ENCODE measurements around the gene NBPF3. TPM values are rescaled to one million over a fixed set of nuclear protein-coding genes. Genes with fewer than 3 reads are reported as not detected.

NBPF3 gene
- total and polyA plus RNA-seq, 4 donors: 1.4 to 4.0 (median 1.7) TPM

GRCh38 chr1:21510113-21510493, 70.2 kb downstream of the NBPF3 start (continued):
- TF ChIP-seq REST (IDR thresholded peaks at IDR 0.05) (no peak), SP1 (IDR thresholded peaks at IDR 0.05) (no peak)
- TF ChIP-seq, protein P1, sequence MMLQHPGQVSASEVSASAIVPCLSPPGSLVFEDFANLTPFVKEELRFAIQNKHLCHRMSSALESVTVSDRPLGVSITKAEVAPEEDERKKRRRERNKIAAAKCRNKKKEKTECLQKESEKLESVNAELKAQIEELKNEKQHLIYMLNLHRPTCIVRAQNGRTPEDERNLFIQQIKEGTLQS (IDR thresholded peaks at IDR 0.05): no peak

GRCh38 chr1:21510885-21511578, 71.1 kb downstream of the NBPF3 start:
- no peaks in the 10 kb centered on the region for H3K9me3 ChIP-seq (ENCODE audit: control insufficient read depth in 4 of 4, low read length in 3 of 4)
- 87% methylated on average over 9 of the region's 9 CpGs for WGBS
- no peak overlapping the region for H3K9ac ChIP-seq (ENCODE audit: low read depth in 1 of 2, low read length in 2 of 2)
- peaks cover 0 to 10% (median 2%) of the 10 kb centered on the region in 4 donors for H3K4me1 ChIP-seq (ENCODE audit: control insufficient read depth in 4 of 4, insufficient read depth in 4 of 4, low read length in 3 of 4)
- DNase-seq (ENCODE audit: low spot score): no peak
- H3K36me3 ChIP-seq (ENCODE audit: control insufficient read depth in 4 of 4, insufficient read depth in 3 of 4, low read depth in 1 of 4, low read length in 3 of 4): no peaks in the 10 kb centered on the region
- no peak overlapping the region for H3K4me3 ChIP-seq (ENCODE audit: low read depth in 1 of 3, low read length in 3 of 3)
- TF ChIP-seq GABPA (IDR thresholded peaks at IDR 0.05 in 1 of 2, conservative IDR thresholded peaks at IDR 0.05 in 1 of 2) (no peak), RAD21 (IDR thresholded peaks at IDR 0.05) (peak in 1 of 2 donors; percentile 38)
- peaks cover 0 to 3% (median 0%) of the 10 kb centered on the region in 4 donors for H3K27me3 ChIP-seq (ENCODE audit: control insufficient read depth in 4 of 4, insufficient read depth in 4 of 4, low read length in 3 of 4)
- H3K27ac ChIP-seq (ENCODE audit: low read depth in 1 of 2, low read length in 2 of 2): no peak overlapping the region

- Histone ChIP-seq H3K4me3 (ENCODE audit: low read depth in 1 of 3, low read length in 3 of 3) (no peak overlapping the region), H3K9ac (ENCODE audit: low read depth in 1 of 2, low read length in 2 of 2) (no peak overlapping the region), H3K27ac (ENCODE audit: low read depth in 1 of 2, low read length in 2 of 2) (no peak overlapping the region), H3K27me3 (ENCODE audit: control insufficient read depth in 4 of 4, insufficient read depth in 4 of 4, low read length in 3 of 4) (peaks cover 0 to 3% (median 0%) of the 10 kb centered on the region in 4 donors), H3K36me3 (ENCODE audit: control insufficient read depth in 4 of 4, insufficient read depth in 3 of 4, low read depth in 1 of 4, low read length in 3 of 4) (no peaks in the 10 kb centered on the region), H3K9me3 (ENCODE audit: control insufficient read depth in 4 of 4, low read length in 3 of 4) (no peaks in the 10 kb centered on the region), H3K4me1 (ENCODE audit: control insufficient read depth in 4 of 4, insufficient read depth in 4 of 4, low read length in 3 of 4) (peaks cover 0 to 10% (median 2%) of the 10 kb centered on the region in 4 donors)
- TF ChIP-seq NR2F2 (IDR thresholded peaks at IDR 0.05) (peak; percentile 41), FOXA2 (IDR thresholded peaks at IDR 0.05) (no peak)
- WGBS: 80% methylated on average over 11 of the region's 11 CpGs
- no peak for DNase-seq (ENCODE audit: low spot score)
Measured at GRCh38 chr1:21511579-21512522, 71.9 kb downstream of the NBPF3 start.

- WGBS: 83% methylated on average over 5 of the region's 5 CpGs
- Histone ChIP-seq H3K27ac (ENCODE audit: low read depth in 1 of 2, low read length in 2 of 2) (no peak overlapping the region), H3K4me3 (ENCODE audit: low read depth in 1 of 3, low read length in 3 of 3) (no peak overlapping the region), H3K27me3 (ENCODE audit: control insufficient read depth in 4 of 4, insufficient read depth in 4 of 4, low read length in 3 of 4) (no peaks in the 10 kb centered on the region), H3K36me3 (ENCODE audit: control insufficient read depth in 4 of 4, insufficient read depth in 3 of 4, low read depth in 1 of 4, low read length in 3 of 4) (no peaks in the 10 kb centered on the region), H3K9ac (ENCODE audit: low read depth in 1 of 2, low read length in 2 of 2) (no peak overlapping the region), H3K9me3 (ENCODE audit: control insufficient read depth in 4 of 4, low read length in 3 of 4) (no peaks in the 10 kb centered on the region), H3K4me1 (ENCODE audit: control insufficient read depth in 4 of 4, insufficient read depth in 4 of 4, low read length in 3 of 4) (peaks cover 0 to 5% (median 0%) of the 10 kb centered on the region in 4 donors)
- TF ChIP-seq SP1 (IDR thresholded peaks at IDR 0.05) (no peak), MAX (IDR thresholded peaks at IDR 0.05) (no peak), RXRA (IDR thresholded peaks at IDR 0.05) (no peak)
- TF ChIP-seq, protein P1 (IDR thresholded peaks at IDR 0.05): no peak
- no peak for DNase-seq (ENCODE audit: low spot score)
Measured at GRCh38 chr1:21514245-21514644, 74.3 kb downstream of the NBPF3 start.
